Measurements from ENCODE around the gene ZBTB8A.
"Not testable (repeated sequence)": the region's sequence is repeated elsewhere in the genome, so short reads cannot be mapped to it uniquely, and the experiment has no call there.

- not testable (repeated sequence) for TF ChIP-seq POLR2AphosphoS5, POLR2A, TAF1 (IDR thresholded peaks at IDR 0.05; ENCODE audit: low read depth, low read length)
Observed at GRCh38 chr1:32642292-32642827, 103.1 kb downstream of the ZBTB8A start.
